Skeletal muscle satellite cell (primary cell): ENCODE results near the gene ADRA2C.

Experiments used
- H3K27me3 ChIP-seq: 2 replicates; pipeline ENCODE4 v1.7.0; 2013; ENCODE audit warnings: low read length; ENCODE audit not compliant: control insufficient read depth, insufficient read depth
- H3K36me3 ChIP-seq: 2 replicates; pipeline ENCODE4 v1.7.0; 2013; ENCODE audit warnings: mild to moderate bottlenecking, control low read depth, low read length; ENCODE audit not compliant: insufficient read depth
- H3K4me1 ChIP-seq: 2 replicates; pipeline ENCODE4 v1.7.0; 2013; ENCODE audit warnings: low read length; ENCODE audit not compliant: control insufficient read depth, insufficient read depth
- H3K4me2 ChIP-seq: 2 replicates; pipeline ENCODE4 v1.7.0; 2013; ENCODE audit warnings: mild to moderate bottlenecking, low read length
- H3K4me3 ChIP-seq: 2 replicates; pipeline ENCODE4 v1.7.0; 2013; ENCODE audit warnings: low read length
- H3K9ac ChIP-seq: 2 replicates; pipeline ENCODE4 v1.7.0; 2013; ENCODE audit warnings: mild to moderate bottlenecking, low read depth, low read length, moderate library complexity
- H3K9me3 ChIP-seq: replicated peaks from 2 replicates; pipeline ENCODE4 v1.7.0; 2013; ENCODE audit warnings: mild to moderate bottlenecking, control low read depth, low read length

The ADRA2C gene

GRCh38 chr4:3807311-3807710 lies 41.1 kb downstream of the ADRA2C start:
- Histone ChIP-seq H3K4me3 (no peak overlapping the region), H3K9ac (no peak overlapping the region), H3K4me1 (no peaks in the 10 kb centered on the region), H3K27me3 (peaks cover 25% of the 10 kb centered on the region), H3K9me3 (no peaks in the 10 kb centered on the region), H3K4me2 (no peak overlapping the region), H3K36me3 (no peaks in the 10 kb centered on the region)

GRCh38 chr4:3807822-3808496 lies 41.8 kb downstream of the ADRA2C start:
- no peaks in the 10 kb centered on the region for H3K4me1 ChIP-seq
- no peak overlapping the region for H3K4me2 ChIP-seq
- peaks cover 25% of the 10 kb centered on the region for H3K27me3 ChIP-seq
- H3K36me3 ChIP-seq = no peaks in the 10 kb centered on the region
- H3K9me3 ChIP-seq = no peaks in the 10 kb centered on the region
- no peak overlapping the region for H3K9ac ChIP-seq
- H3K4me3 ChIP-seq = no peak overlapping the region

- Histone ChIP-seq H3K9me3 (no peaks in the 10 kb centered on the region), H3K4me1 (no peaks in the 10 kb centered on the region), H3K9ac (no peak overlapping the region), H3K4me3 (no peak overlapping the region), H3K4me2 (no peak overlapping the region), H3K27me3 (peaks cover 25% of the 10 kb centered on the region), H3K36me3 (no peaks in the 10 kb centered on the region)
Measured at GRCh38 chr4:3808597-3808996, 42.4 kb downstream of the ADRA2C start.

- Histone ChIP-seq H3K4me3 (no peak overlapping the region), H3K9me3 (no peaks in the 10 kb centered on the region), H3K27me3 (peaks cover 25% of the 10 kb centered on the region), H3K9ac (no peak overlapping the region), H3K4me1 (no peaks in the 10 kb centered on the region), H3K36me3 (no peaks in the 10 kb centered on the region), H3K4me2 (no peak overlapping the region)
Measured at GRCh38 chr4:3809028-3809427, 42.8 kb downstream of the ADRA2C start.

- Histone ChIP-seq H3K27me3 (peaks cover 25% of the 10 kb centered on the region), H3K9me3 (no peaks in the 10 kb centered on the region), H3K4me3 (no peak overlapping the region)
Measured at GRCh38 chr4:3809451-3810110, 43.4 kb downstream of the ADRA2C start.

GRCh38 chr4:3810111-3810680 lies 44.0 kb downstream of the ADRA2C start:
- Histone ChIP-seq H3K27me3 (peaks cover 25% of the 10 kb centered on the region), H3K4me3 (no peak overlapping the region), H3K4me2 (no peak overlapping the region)

More at GRCh38 chr4:3809451-3810110, 43.4 kb downstream of the ADRA2C start:
- H3K36me3 ChIP-seq = no peaks in the 10 kb centered on the region
- no peak overlapping the region for H3K4me2 ChIP-seq
- no peaks in the 10 kb centered on the region for H3K4me1 ChIP-seq
- H3K9ac ChIP-seq = no peak overlapping the region

GRCh38 chr4:3810796-3811485 lies 44.8 kb downstream of the ADRA2C start:
- H3K4me2 ChIP-seq = no peak overlapping the region
- H3K9me3 ChIP-seq = no peaks in the 10 kb centered on the region
- no peaks in the 10 kb centered on the region for H3K4me1 ChIP-seq
- peaks cover 25% of the 10 kb centered on the region for H3K27me3 ChIP-seq
- no peak overlapping the region for H3K9ac ChIP-seq
- no peak overlapping the region for H3K4me3 ChIP-seq
- H3K36me3 ChIP-seq = no peaks in the 10 kb centered on the region

More at GRCh38 chr4:3810111-3810680, 44.0 kb downstream of the ADRA2C start:
- Histone ChIP-seq H3K9me3 (no peaks in the 10 kb centered on the region), H3K9ac (no peak overlapping the region), H3K36me3 (no peaks in the 10 kb centered on the region), H3K4me1 (no peaks in the 10 kb centered on the region)

GRCh38 chr4:3811621-3812020 lies 45.4 kb downstream of the ADRA2C start:
- H3K4me1 ChIP-seq = no peaks in the 10 kb centered on the region
- H3K4me3 ChIP-seq = no peak overlapping the region
- no peak overlapping the region for H3K4me2 ChIP-seq
- no peak overlapping the region for H3K9ac ChIP-seq
- no peaks in the 10 kb centered on the region for H3K36me3 ChIP-seq
- H3K27me3 ChIP-seq = peaks cover 25% of the 10 kb centered on the region
- H3K9me3 ChIP-seq = no peaks in the 10 kb centered on the region

GRCh38 chr4:3812211-3812934 lies 46.2 kb downstream of the ADRA2C start:
- peaks cover 25% of the 10 kb centered on the region for H3K27me3 ChIP-seq
- no peak overlapping the region for H3K4me2 ChIP-seq
- no peaks in the 10 kb centered on the region for H3K4me1 ChIP-seq
- H3K4me3 ChIP-seq = no peak overlapping the region
- H3K36me3 ChIP-seq = no peaks in the 10 kb centered on the region
- H3K9ac ChIP-seq = no peak overlapping the region
- H3K9me3 ChIP-seq = no peaks in the 10 kb centered on the region

GRCh38 chr4:3813151-3814052 lies 47.2 kb downstream of the ADRA2C start:
- no peaks in the 10 kb centered on the region for H3K9me3 ChIP-seq
- peaks cover 15% of the 10 kb centered on the region for H3K27me3 ChIP-seq
- H3K36me3 ChIP-seq = no peaks in the 10 kb centered on the region
- no peaks in the 10 kb centered on the region for H3K4me1 ChIP-seq
- no peak overlapping the region for H3K4me2 ChIP-seq
- H3K4me3 ChIP-seq = no peak overlapping the region
- no peak overlapping the region for H3K9ac ChIP-seq
